ENCODE measurements around the gene F11. TPM values are rescaled to one million over a fixed set of nuclear protein-coding genes. Genes with fewer than 3 reads are reported as not detected.

F11 gene
- total RNA-seq, 4 donors from 2014 or later, result not detected

- TF ChIP-seq CTCF (IDR thresholded peaks at IDR 0.05; ENCODE audit: low read depth), result no peak
These were observed 32.1 kb downstream of the F11 start for GRCh38 chr4:186298031-186298647.

GRCh38 chr4:186299291-186299690 lies 33.3 kb downstream of the F11 start:
- no peak for TF ChIP-seq CTCF (IDR thresholded peaks at IDR 0.05; ENCODE audit: low read depth)

- no peak for TF ChIP-seq CTCF (IDR thresholded peaks at IDR 0.05; ENCODE audit: low read depth)
These were observed 34.8 kb downstream of the F11 start for GRCh38 chr4:186300659-186301390.

- no peak for TF ChIP-seq CTCF (IDR thresholded peaks at IDR 0.05; ENCODE audit: low read depth)
These were observed 38.2 kb downstream of the F11 start for GRCh38 chr4:186304216-186304615.

GRCh38 chr4:186304866-186305505 lies 39.0 kb downstream of the F11 start:
- no peak for TF ChIP-seq CTCF (IDR thresholded peaks at IDR 0.05; ENCODE audit: low read depth)

- no peak for TF ChIP-seq CTCF (IDR thresholded peaks at IDR 0.05; ENCODE audit: low read depth)
These were observed 41.5 kb downstream of the F11 start for GRCh38 chr4:186307497-186307896.

GRCh38 chr4:186307916-186308315 lies 41.9 kb downstream of the F11 start:
- TF ChIP-seq CTCF (IDR thresholded peaks at IDR 0.05; ENCODE audit: low read depth), result no peak
